H1 (cell line): ENCODE data around the gene CHPT1. TPM values are rescaled to one million over a fixed set of nuclear protein-coding genes. Genes with fewer than 3 reads are reported as not detected.
A peak's percentile ranks its signal among the peaks of the same experiment; 100 is the strongest.

ENCODE experiments used
- CTCF ChIA-PET: fragments of 300-600 bp; sonication (Branson Sonifier 250); formaldehyde crosslinking; loops from one replicate; lab custom pipeline; 2021; ENCODE audit not compliant: partially characterized antibody; lab: Charles Lee
- POLR2A ChIA-PET: fragments of 300-600 bp; sonication (Branson Sonifier 250); formaldehyde crosslinking; loops from one replicate; lab custom pipeline; 2021; ENCODE audit warnings: inconsistent platforms; ENCODE audit not compliant: partially characterized antibody; lab: Charles Lee
- DNase-seq, 2 experiments: peaks; one replicate each; pipeline versions ENCODE4 v3.0.0 to v3.0.0-alpha.2; 2010 to 2022; ENCODE audit warnings: low spot score in 2 of 2, low read depth in 1 of 2, mixed read lengths in 1 of 2
- FAIRE-seq: peaks from 2 replicates; lab custom pipeline; 2011; peaks lifted over from hg19 to GRCh38; lab: Jason Lieb, UNC
- H2AFZ ChIP-seq: 2 replicates; pipeline ENCODE4 v1.8.1; 2012; ENCODE audit warnings: low read length, inconsistent platforms
- H2AK5ac ChIP-seq: 2 replicates; pipeline ENCODE4 v1.6.1; 2013; ENCODE audit warnings: low read depth, low read length
- H2BK120ac ChIP-seq: replicated peaks from 2 replicates; pipeline ENCODE3; 2013; ENCODE audit warnings: low read depth, low read length, inconsistent platforms
- H2BK12ac ChIP-seq: 2 replicates; pipeline ENCODE4 v1.6.1; 2013; ENCODE audit warnings: low read depth, low read length
- H2BK15ac ChIP-seq: 2 replicates; pipeline ENCODE4 v1.6.1; 2013; ENCODE audit warnings: low read length
- H2BK20ac ChIP-seq: 2 replicates; pipeline ENCODE4 v1.6.1; 2013; ENCODE audit warnings: low read length
- H2BK5ac ChIP-seq: 2 replicates; pipeline ENCODE4 v1.6.1; 2013; ENCODE audit warnings: low read depth, low read length
- H3K14ac ChIP-seq: 2 replicates; pipeline ENCODE4 v1.6.1; 2013; ENCODE audit warnings: inconsistent platforms; ENCODE audit not compliant: insufficient read length
- H3K18ac ChIP-seq: 2 replicates; pipeline ENCODE4 v1.6.1; 2013; ENCODE audit warnings: low read length; ENCODE audit errors: extremely low read depth
- H3K23ac ChIP-seq: 2 replicates; pipeline ENCODE4 v1.6.1; 2013; ENCODE audit warnings: inconsistent platforms; ENCODE audit not compliant: insufficient read length
- H3K23me2 ChIP-seq: 2 replicates; pipeline ENCODE4 v1.6.1; 2013; ENCODE audit warnings: low read depth, low read length
- H3K27ac ChIP-seq: 2 replicates; pipeline ENCODE4 v1.6.1; 2011; ENCODE audit warnings: low read depth, low read length, inconsistent platforms
- H3K27me3 ChIP-seq, 4 experiments: replicated peaks in 1 of 4; 1 replicate in 1 of 4; 2 replicates in 3 of 4; pipeline versions ENCODE4 v1.6.1 to v1.8.1; 2011 to 2013; ENCODE audit warnings: low read length in 3 of 4, mild to moderate bottlenecking in 3 of 4, inconsistent platforms in 2 of 4, mixed read lengths in 2 of 4, moderate library complexity in 1 of 4; ENCODE audit not compliant: control insufficient read depth in 3 of 4, insufficient read depth in 3 of 4; ENCODE audit errors: extremely low read depth in 1 of 4
- H3K36me3 ChIP-seq, 4 experiments: 2 replicates each; pipeline versions ENCODE4 v1.6.1 to v1.8.1; 2011 to 2013; ENCODE audit warnings: mild to moderate bottlenecking in 4 of 4, low read length in 3 of 4, moderate library complexity in 2 of 4, control low read depth in 1 of 4, inconsistent platforms in 1 of 4; ENCODE audit not compliant: insufficient read depth in 4 of 4, control insufficient read depth in 2 of 4
- H3K4ac ChIP-seq: replicated peaks from 2 replicates; pipeline ENCODE3; 2013; ENCODE audit warnings: low read length, low read depth, mixed read lengths, inconsistent platforms; ENCODE audit not compliant: insufficient read length
- H3K4me1 ChIP-seq, 4 experiments: replicated peaks in 1 of 4; 1 replicate in 1 of 4; 2 replicates in 3 of 4; pipeline versions ENCODE4 v1.6.1 to v1.8.1; 2011 to 2013; ENCODE audit warnings: low read length in 3 of 4, inconsistent platforms in 2 of 4, mixed read lengths in 1 of 4; ENCODE audit not compliant: insufficient read depth in 4 of 4, control insufficient read depth in 3 of 4
- H3K4me2 ChIP-seq, 2 experiments: 2 replicates each; pipeline versions ENCODE4 v1.6.1 to v1.8.1; 2011 to 2013; ENCODE audit warnings: low read depth in 2 of 2, low read length in 2 of 2, control low read depth in 1 of 2, inconsistent platforms in 1 of 2, mild to moderate bottlenecking in 1 of 2; ENCODE audit not compliant: insufficient read depth in 1 of 2
- H3K4me3 ChIP-seq, 4 experiments: fragments of 200-600, 300-600 bp in 1 of 4; sonication (generic), shearing (Covaris generic), sonication (Bioruptor Twin) in 1 of 4; 2 replicates each; pipeline versions ENCODE4 v1.5.1 to v1.8.1; 2011 to 2016; ENCODE audit warnings: low read length in 4 of 4, low read depth in 3 of 4, control low read depth in 2 of 4, inconsistent platforms in 2 of 4, mild to moderate bottlenecking in 2 of 4, mixed read lengths in 1 of 4, moderate library complexity in 1 of 4; ENCODE audit not compliant: insufficient read depth in 2 of 4; ENCODE audit errors: extremely low read depth in 1 of 4
- H3K56ac ChIP-seq: replicated peaks from 2 replicates; pipeline ENCODE3; 2013; ENCODE audit warnings: low read depth, mild to moderate bottlenecking, mixed read lengths, low read length, inconsistent platforms; ENCODE audit not compliant: insufficient read length
- H3K79me1 ChIP-seq: 2 replicates; pipeline ENCODE4 v1.6.1; 2013; ENCODE audit warnings: low read depth, low read length, control low read depth
- H3K79me2 ChIP-seq, 2 experiments: 2 replicates each; pipeline versions ENCODE4 v1.6.1 to v1.8.1; 2012 to 2013; ENCODE audit warnings: low read length in 2 of 2, mild to moderate bottlenecking in 2 of 2, inconsistent platforms in 1 of 2; ENCODE audit not compliant: insufficient read depth in 2 of 2, control insufficient read depth in 1 of 2
- H3K9ac ChIP-seq, 4 experiments: replicated peaks in 1 of 4; 1 replicate in 1 of 4; 2 replicates in 3 of 4; pipeline versions ENCODE4 v1.6.1 to v1.8.1; 2011 to 2013; ENCODE audit warnings: low read depth in 3 of 4, low read length in 3 of 4, control low read depth in 2 of 4, mild to moderate bottlenecking in 2 of 4, moderate library complexity in 2 of 4, inconsistent platforms in 1 of 4; ENCODE audit errors: extremely low read depth in 1 of 4
- H3K9me3 ChIP-seq, 2 experiments: 2 replicates each; pipeline versions ENCODE4 v1.6.1 to v1.8.1; 2012 to 2013; ENCODE audit warnings: mild to moderate bottlenecking in 2 of 2, moderate library complexity in 2 of 2, control low read depth in 1 of 2, inconsistent platforms in 1 of 2, low read depth in 1 of 2, low read length in 1 of 2, mixed read lengths in 1 of 2; ENCODE audit not compliant: insufficient read depth in 2 of 2
- H4K20me1 ChIP-seq, 2 experiments: replicated peaks in 1 of 2; 2 replicates each; pipeline versions ENCODE3 to v1.8.1; 2011 to 2013; ENCODE audit warnings: inconsistent platforms in 2 of 2, low read length in 2 of 2, mild to moderate bottlenecking in 1 of 2; ENCODE audit not compliant: insufficient read depth in 2 of 2, control insufficient read depth in 1 of 2
- H4K5ac ChIP-seq: 2 replicates; pipeline ENCODE4 v1.6.1; 2013; ENCODE audit warnings: low read length, low read depth, mixed read lengths, inconsistent platforms; ENCODE audit not compliant: insufficient read length
- H4K8ac ChIP-seq: 2 replicates; pipeline ENCODE4 v1.8.0; 2013; ENCODE audit warnings: mild to moderate bottlenecking, moderate library complexity, low read length, inconsistent platforms; ENCODE audit not compliant: insufficient read depth; ENCODE audit errors: extremely low read depth
- H4K91ac ChIP-seq: replicated peaks from 2 replicates; pipeline ENCODE3; 2013; ENCODE audit warnings: low read length, mixed read lengths, inconsistent platforms; ENCODE audit not compliant: insufficient read length
- BRCA1 ChIP-seq: IDR thresholded peaks from 2 replicates; pipeline ENCODE4 v1.6.1; 2012; ENCODE audit warnings: low read depth, low read length, improper control_type of control experiment
- GTF2F1 ChIP-seq: IDR thresholded peaks from 2 replicates; pipeline ENCODE4 v1.6.1; 2012; ENCODE audit warnings: low read depth, low read length, improper control_type of control experiment, borderline replicate concordance
- HDAC6 ChIP-seq: IDR thresholded peaks from one replicate; pipeline ENCODE4 v1.7.1; 2012; ENCODE audit warnings: low read depth, mild to moderate bottlenecking, inconsistent platforms, low read length, moderate library complexity
- KDM1A ChIP-seq: fragments of 200-600, 300-600 bp; sonication (generic); IDR thresholded peaks from 2 replicates; pipeline ENCODE4 v1.7.1; 2016; ENCODE audit warnings: mild to moderate bottlenecking, low read length, borderline replicate concordance
- MAFK ChIP-seq: IDR thresholded peaks from 2 replicates; pipeline ENCODE4 v1.6.1; 2012; ENCODE audit warnings: low read depth, mild to moderate bottlenecking, improper control_type of control experiment, low read length
- POLR2AphosphoS5 ChIP-seq: IDR thresholded peaks from 2 replicates; pipeline ENCODE4 v1.6.1; 2011; ENCODE audit warnings: low read depth, low read length
- RFX5 ChIP-seq: IDR thresholded peaks from 2 replicates; pipeline ENCODE4 v1.6.1; 2011; ENCODE audit warnings: low read depth, low read length, improper control_type of control experiment, borderline replicate concordance
- WGBS, 2 experiments: shearing (Covaris generic) in 1 of 2; methylation state at CpG; one replicate each; pipeline versions ENCODE4 v1.1.6 to v1.1.7; 2013 to 2015; ENCODE audit warnings: low lambda C conversion rate in 2 of 2, mixed read lengths in 2 of 2, inconsistent platforms in 1 of 2, low coverage in 1 of 2, missing lambda C conversion rate in 1 of 2; ENCODE audit not compliant: insufficient replicate concordance in 2 of 2, insufficient coverage in 1 of 2, insufficient read length in 1 of 2; ENCODE audit errors: extremely low coverage in 1 of 2, missing lambda C conversion rate in 1 of 2; 5-methylcytosine and 5-hydroxymethylcytosine counted together
- polyA plus RNA-seq, 7 experiments: library from polyadenylated mRNA; depleted of rRNA in 3 of 7; stranded (reverse) in 5 of 7; unstranded in 2 of 7; fragments of >200 nt in 5 of 7; fragments of 200-250 nt in 2 of 7; gene quantifications; 1 replicate in 5 of 7; 2 replicates in 1 of 7; 4 replicates in 1 of 7; pipeline versions ENCODE4 v1.2.1 to v1.2.3, GENCODE V29; 2011 to 2013; ENCODE audit warnings: missing spikeins in 2 of 7, mixed read lengths in 2 of 7
- total RNA-seq: library from RNA; stranded (reverse); fragmentation: NEBNext Ultra II Directional; extraction: Animal tissue kit (Norgen Biotek cat#: 25700); gene quantifications from 2 replicates; pipeline ENCODE4 v1.2.1, GENCODE V29; 2021

Gene CHPT1
- total and polyA plus RNA-seq, 2 of the 8 experiments (the other 6 are each of a cell fraction or from before 2014, with no cell fraction given): 13.3 to 22.5 TPM

- FAIRE-seq: no peak
- CTCF ChIA-PET: interaction anchor here (1.1 to 5.0 kb wide), 3 partner anchors 9 to 78 kb away, joined by 4 to 38 read pairs (median 6); no protein-coding TSS in a partner anchor
Measured at GRCh38 chr12:101763246-101763931, 65.9 kb downstream of the CHPT1 start.

More at GRCh38 chr12:101763246-101763931, 65.9 kb downstream of the CHPT1 start:
- no peak overlapping the region for H3K4me2 ChIP-seq
- POLR2A ChIA-PET: interaction anchor here (1.1 kb wide), 1 partner anchor 12 kb away, joined by 3 read pairs; no protein-coding TSS in a partner anchor
- no peak for DNase-seq
- no peaks in the 10 kb centered on the region for H3K23me2 ChIP-seq
- H4K5ac ChIP-seq: no peak overlapping the region
- no peak overlapping the region for H3K14ac ChIP-seq
- TF ChIP-seq KDM1A (no peak), BRCA1 (no peak), GTF2F1 (no peak), RFX5 (no peak), MAFK (no peak), HDAC6 (no peak), POLR2AphosphoS5 (no peak)
- 88% methylated on average over 6 of the region's 6 CpGs; no CpG with 5 or more reads in 1 of the 2 experiments for WGBS, 2 experiments
- no peak overlapping the region for H3K4me3 ChIP-seq
- H2BK20ac ChIP-seq: no peak overlapping the region
- H3K27me3 ChIP-seq: no peaks in the 10 kb centered on the region
- H2BK12ac ChIP-seq: no peak overlapping the region
- H3K18ac ChIP-seq: no peak overlapping the region
- peak overlapping the region; percentile 0; the same call in 1 of the 2 replicates for H2BK5ac ChIP-seq
- H2BK120ac ChIP-seq: no peak overlapping the region
- no peak overlapping the region for H2BK15ac ChIP-seq
- no peak overlapping the region for H2AK5ac ChIP-seq
- H3K23ac ChIP-seq: no peak overlapping the region
- H4K8ac ChIP-seq: no peak overlapping the region
- H3K36me3 ChIP-seq: peaks cover 7 to 57% (median 28%) of the 10 kb centered on the region in 4 experiments; a peak in 6 of 8 replicates
- no peaks in the 10 kb centered on the region; the same call in 1 of the 2 replicates for H3K79me1 ChIP-seq
- no peak overlapping the region for H2AFZ ChIP-seq
- H4K91ac ChIP-seq: no peak overlapping the region
- H3K56ac ChIP-seq: no peak overlapping the region
- no peak overlapping the region for H3K9ac ChIP-seq
- no peaks in the 10 kb centered on the region for H4K20me1 ChIP-seq
- H3K27ac ChIP-seq: no peak overlapping the region
- H3K9me3 ChIP-seq: no peaks in the 10 kb centered on the region
- no peaks in the 10 kb centered on the region for H3K79me2 ChIP-seq
- H3K4me1 ChIP-seq: no peaks in the 10 kb centered on the region
- no peak overlapping the region for H3K4ac ChIP-seq
